Measurements from ENCODE around the gene TBC1D1.
A peak's percentile ranks its signal among the peaks of the same experiment; 100 is the strongest.
"Not testable (repeated sequence)": the region's sequence is repeated elsewhere in the genome, so short reads cannot be mapped to it uniquely, and the experiment has no call there.

The TBC1D1 gene

DNA sequence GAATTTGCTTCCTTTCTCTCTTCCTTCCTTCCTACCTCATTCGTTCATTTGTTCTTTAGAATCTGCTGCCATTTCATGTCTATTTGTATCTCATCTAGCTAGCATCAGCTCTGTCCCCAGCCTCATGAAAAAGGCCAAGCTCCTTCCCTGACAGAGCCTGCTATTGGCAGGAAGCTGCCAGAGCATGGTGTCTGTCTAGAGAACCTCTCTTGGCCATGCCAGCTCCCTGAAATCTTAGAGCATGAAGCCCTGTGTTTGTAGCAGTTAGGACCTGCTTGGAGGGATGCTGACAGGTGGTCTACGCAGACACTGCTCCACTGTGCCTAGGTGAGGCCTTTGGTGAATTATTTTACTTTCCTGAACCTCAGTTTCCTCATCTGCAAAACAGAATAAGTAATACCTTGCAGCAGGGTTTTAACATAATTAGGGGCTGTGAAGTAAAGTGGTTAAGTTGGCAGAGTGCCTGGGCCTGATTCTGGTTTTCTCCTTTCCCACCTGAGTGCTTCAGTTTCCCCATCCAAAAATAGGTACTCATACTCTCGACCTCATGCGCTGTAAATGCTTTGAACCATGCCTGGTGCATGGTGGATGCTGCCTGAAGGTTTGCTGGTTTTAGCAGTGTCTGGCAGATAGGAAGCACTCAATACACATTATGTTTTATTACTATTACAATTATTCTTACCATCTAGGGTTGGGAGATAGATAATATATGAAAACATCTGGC, 74.0 kb downstream of the TBC1D1 start:
- no peak for DNase-seq (ENCODE audit: low read depth)

DNA sequence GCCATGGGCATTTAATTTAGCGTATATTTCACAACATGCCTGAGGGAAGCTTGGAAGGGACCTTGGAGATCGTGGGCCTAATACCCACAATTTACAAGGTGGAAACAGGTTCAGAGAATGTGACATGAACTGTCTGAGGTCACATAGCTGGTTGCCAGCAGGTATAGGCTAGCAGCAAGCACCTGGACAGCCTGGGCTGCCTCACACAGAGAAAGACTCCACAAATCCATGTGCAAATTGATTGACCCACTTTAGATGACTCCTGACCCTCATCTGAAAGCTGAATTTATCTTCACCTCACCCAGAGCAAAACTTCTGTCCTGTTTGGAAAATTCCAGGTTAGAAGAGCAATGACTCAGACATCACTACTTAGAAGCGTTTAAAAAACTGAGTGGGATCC, 75.2 kb downstream of the TBC1D1 start:
- DNase-seq (ENCODE audit: low read depth), result no peak

- no peak for DNase-seq (ENCODE audit: low read depth)
Measured at GRCh38 chr4:37967736-37968135, 76.9 kb downstream of the TBC1D1 start.

DNA sequence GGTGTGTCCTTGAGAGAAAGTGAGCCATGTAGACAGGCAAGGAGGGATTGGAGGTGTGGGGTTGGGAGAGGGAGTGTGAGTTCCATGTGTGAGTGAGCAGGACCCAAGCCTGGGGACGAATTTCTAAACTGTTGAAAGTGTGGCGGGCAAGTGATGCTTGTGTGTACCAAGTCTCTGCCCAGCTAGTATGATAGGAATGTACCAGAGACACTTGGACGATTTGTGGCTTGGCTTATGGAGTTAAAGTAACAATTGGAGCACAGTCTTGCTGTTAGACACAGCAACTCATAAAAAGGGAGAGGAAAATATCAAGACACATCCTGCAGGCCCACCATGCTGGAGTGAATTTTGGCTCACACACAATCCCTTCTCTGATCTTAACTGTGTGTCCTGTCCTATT, 77.9 kb downstream of the TBC1D1 start:
- no peak for DNase-seq (ENCODE audit: low read depth)

- DNase-seq (ENCODE audit: low read depth), result peak; percentile 20
Measured at GRCh38 chr4:37970702-37971101, 79.8 kb downstream of the TBC1D1 start.

DNA sequence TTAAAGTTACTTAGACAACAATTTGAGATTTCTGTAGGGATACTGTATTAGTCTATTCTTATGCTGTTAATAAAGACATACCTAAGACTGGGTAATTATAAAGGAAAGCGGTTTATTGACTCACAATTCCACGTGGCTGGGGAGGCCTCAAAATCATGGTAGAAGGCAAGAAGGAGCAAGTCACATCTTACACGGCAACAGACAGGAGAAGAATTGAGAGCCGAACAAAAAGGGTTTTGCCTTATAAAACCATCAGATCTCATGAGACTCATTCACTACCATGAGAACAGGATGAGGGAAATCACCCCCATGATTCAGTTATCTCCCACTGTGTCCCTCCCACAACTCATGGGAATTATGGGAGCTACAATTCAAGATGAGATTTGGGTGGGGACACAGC, 80.3 kb downstream of the TBC1D1 start:
- no peak for DNase-seq (ENCODE audit: low read depth)

GRCh38 chr4:37973441-37973840, 82.6 kb downstream of the TBC1D1 start:
- no peak for DNase-seq (ENCODE audit: low read depth)

DNA sequence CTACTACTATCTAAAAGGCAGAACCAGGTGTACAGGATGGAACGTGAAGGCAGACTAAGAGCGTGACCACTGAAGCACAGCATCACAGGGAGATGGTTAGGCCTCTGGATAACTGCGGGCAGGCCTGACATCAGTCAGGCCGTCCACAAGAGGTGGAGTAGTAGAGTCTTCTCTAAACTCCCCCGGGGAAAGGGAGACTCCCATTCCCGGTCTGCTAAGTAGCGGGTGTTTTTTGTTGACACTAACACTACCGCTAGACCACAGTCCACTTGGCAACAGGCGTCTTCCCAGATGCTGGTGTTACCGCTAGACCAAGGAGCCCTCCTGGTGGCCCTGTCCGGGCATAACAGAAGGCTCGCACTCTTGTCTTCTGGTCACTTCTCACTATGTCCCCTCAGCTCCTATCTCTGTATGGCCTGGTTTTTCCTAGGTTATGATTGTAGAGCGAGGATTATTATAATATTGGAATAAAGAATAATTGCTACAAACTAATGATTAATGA, 84.5 kb downstream of the TBC1D1 start:
- not testable (repeated sequence) for DNase-seq (ENCODE audit: low read depth)

DNA sequence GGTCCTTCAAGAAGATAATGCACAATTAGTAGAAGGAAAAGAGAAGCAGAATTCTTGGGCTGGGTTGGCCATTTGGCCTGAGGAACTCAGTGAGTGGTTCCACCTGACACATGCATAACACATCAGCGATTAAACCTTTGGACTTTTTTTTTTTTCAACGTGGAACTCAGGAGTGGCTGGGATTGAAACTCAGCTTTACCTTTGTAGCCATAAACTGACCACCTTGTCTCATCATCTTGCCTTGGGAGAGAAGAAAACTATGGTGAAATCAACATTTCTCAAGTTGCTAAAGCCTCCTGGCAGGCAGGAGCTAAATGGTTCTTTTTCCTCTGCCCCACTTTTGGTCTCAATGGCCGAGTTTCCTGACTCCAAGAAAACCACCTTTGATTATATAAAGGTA, 85.6 kb downstream of the TBC1D1 start:
- DNase-seq (ENCODE audit: low read depth), result no peak

GRCh38 chr4:37976991-37977470, 86.1 kb downstream of the TBC1D1 start:
- peak; percentile 51 for DNase-seq (ENCODE audit: low read depth)

DNA sequence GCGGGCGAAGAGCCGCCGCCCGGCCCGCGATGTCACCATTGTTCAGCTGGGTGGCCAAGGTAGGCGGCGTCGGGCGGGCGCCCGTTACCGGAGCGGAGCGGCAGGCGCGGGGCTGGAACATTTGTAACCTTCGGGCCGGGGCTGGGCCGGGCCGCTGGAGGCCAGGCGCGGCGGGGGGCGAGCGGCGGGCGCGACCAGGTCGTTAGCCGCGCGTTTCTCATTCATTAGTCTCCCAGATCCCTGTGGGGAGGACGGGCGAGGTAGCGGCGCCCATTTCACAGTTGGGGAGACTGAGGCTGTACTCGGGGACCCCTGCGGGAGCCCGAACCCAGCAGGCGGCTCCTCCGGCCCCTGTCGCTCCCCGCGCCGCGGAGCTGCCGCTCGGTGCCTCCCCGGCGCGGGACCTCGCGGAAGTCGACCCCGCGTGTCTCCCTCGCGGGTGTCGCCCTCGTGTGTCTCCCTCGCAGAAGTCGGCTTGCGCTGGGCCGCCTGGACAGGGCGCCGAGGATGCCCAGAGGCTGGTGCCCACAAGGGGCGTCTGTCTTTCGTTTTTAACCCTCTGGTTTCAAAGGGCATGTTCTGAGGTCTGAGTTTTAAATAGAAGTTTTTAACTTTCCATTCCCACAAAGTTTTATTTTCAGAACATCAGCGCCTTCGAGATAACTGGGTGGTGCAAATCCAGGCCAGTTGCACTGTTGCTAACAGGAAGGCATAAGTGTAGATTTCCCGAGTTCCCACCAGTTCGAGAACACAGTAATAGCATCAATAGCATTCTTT, 86.8 kb downstream of the TBC1D1 start:
- DNase-seq (ENCODE audit: low read depth), result peak; percentile 59

DNA sequence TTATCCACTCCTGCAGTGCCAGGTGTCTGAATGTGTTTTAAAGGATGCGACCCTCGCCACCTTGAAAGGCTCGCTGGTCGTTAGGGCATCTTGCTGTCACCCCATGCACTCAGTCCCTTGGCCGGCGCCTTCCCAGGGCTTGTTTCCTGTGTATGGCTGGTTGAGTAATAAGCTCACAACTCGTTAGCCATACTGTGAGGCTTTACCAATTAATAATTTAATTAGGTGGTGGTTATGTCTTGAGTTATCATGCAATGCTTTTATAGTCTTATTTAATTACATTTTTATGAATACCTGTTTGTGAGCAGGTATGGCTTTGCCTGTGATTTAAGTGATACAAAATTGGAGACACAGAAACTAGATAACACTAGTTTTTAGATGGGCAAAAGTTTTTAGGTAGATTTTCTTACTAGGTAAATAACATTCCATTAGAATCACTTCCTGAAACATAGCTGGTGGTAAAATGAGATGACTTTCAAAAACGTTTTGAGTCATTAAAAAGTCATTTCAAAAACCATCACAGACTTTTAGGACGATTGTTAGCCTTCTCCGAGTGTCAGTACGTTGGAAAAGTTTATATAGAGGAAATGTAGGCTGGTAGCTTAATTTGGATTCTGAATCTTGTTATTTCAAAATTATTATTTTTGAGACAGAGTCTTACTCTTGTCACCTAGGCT, 87.5 kb downstream of the TBC1D1 start:
- no peak for DNase-seq (ENCODE audit: low read depth)

DNA sequence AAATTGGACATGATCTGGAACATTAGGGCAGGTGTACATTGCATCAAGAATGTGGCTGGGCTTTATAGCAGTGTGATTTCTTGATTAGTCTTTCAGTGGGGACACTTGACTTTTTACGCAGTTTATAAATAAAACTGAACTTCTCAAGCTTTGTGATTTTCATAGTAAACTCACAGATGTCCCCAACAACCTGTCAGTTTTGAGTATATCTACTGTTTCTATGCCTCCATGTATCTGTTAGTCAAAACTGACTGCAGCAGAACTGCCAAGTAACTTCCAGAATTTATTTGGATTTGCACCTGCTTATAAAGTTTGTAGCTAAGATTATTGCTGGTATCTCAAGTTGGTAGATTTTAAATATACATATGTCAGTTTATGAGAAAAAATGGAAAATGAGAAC, 89.4 kb downstream of the TBC1D1 start:
- DNase-seq (ENCODE audit: low read depth), result no peak

DNA sequence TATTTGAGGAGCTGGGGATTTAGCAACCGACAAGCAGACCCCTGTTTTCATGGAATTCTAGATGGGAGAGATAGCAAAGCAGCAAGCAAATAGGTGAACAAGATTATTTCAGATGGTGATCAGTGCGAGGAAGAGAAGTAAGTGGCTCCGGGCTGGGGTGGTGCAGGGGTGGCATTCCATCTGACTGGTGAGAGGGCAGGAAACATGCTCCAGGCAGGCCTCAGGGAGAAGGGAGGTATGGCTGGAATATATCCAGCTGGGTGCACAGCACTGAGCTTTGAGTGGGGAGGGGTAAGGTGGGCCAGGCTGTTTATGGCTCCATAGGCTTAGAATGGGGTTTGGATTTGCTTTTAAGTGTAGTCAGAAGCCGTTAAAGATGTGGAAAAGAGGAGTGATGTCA, 90.5 kb downstream of the TBC1D1 start:
- DNase-seq (ENCODE audit: low read depth), result no peak

DNA sequence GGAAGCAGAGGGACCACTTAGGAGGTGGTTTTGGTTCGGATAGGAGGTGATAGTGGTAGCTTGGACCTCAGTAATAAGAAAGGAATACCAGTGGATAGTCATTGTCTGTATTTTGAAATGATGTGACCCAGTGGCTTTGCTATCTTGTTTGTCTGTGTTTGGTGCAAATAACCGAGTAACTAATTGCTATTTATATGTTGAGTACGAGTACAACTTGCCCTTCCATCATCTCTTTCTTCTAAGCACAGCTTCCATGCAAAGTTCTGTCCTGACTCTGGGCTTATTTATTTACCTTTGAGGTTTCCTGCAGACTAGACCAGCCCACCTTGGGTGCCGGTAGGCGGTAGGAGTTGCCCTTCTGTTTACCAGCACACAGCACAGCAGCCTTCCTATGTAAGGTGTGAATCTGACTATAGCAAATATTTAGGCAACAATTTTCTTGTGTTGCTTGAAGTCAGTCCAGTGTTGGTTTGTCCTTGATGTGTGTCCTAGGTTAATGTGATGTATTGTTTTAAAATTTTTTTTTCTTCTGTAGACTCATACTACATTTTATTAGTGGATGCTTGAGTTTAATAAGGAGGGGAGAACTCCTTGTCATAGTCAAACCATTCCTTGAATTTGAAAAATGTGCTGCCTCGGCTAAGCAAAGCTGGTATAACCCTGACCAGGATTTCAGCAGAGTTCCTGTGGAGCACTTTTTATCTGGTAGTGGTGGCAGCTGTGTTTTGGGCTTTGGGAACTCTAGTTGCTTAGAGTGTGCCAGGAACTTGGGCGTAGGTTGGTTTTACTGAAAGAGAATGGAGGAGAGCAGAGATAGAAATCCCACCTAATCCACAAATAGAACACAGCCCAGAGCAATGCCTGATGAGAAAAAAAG, 91.2 kb downstream of the TBC1D1 start:
- no peak for DNase-seq (ENCODE audit: low read depth)

GRCh38 chr4:37982736-37983135, 91.9 kb downstream of the TBC1D1 start:
- DNase-seq (ENCODE audit: low read depth), result no peak

DNA sequence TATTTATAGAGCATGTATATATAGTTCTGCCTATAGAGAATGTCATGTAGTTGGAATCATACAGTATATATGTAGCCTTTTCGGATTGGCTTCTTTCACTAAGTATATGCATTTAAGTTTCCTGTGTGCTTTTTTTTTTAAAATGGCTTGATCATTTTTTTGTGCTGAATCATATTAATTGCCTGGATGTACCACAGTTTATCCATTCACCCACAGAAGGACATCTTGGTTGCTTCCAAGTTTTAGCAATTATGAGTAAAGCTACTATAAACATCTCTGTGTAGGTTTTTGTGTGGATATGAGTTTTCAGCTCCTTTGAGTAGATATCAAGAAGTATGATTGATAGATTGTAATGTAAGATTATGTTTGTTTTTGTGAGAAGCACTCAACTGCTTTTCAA, 93.1 kb downstream of the TBC1D1 start:
- no peak for DNase-seq (ENCODE audit: low read depth)

DNA sequence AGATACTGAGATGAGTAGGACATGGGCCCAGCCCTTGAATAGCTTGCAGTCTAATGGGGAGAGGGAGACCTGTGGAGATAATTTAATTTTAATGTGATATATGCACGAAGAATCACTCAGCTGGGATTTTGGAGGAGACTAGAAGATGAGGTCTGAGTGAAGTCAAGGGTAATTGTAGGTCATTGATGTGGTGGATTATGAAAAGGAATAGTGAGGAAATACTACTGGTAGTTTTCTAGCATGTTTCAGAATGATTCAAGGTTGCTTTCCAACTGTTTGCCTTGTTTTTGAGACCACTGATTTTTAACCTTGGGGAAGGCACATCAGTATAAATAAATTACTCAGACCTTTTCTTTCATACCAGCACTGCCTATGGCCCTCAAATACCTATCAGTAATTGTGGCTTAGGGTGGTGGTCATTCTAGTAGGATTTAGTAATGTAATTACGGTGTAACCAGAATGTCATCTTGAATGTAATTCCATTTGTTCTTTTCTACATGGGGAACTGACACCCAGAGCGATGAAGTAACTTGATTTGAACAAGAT, 94.9 kb downstream of the TBC1D1 start:
- DNase-seq (ENCODE audit: low read depth), result no peak

DNA sequence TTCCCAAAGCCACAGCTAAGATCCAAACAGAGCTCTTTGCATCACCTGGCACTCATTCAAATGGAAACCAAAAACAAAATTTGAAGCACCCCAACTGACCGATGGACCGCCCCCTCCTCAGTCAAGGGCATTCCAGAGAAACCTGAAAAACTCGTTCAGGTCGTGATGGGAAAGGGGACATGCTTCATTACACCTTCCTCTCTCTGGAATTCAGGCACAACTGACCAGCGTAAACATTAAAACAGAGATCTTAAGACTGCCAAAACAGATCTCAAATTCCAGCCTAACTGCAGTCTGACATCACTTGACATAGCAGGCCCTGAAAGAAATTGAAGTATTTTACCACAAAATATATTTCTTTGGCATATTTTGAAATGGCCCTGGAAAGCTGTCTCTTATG, 97.8 kb downstream of the TBC1D1 start:
- no peak for DNase-seq (ENCODE audit: low read depth)

DNA sequence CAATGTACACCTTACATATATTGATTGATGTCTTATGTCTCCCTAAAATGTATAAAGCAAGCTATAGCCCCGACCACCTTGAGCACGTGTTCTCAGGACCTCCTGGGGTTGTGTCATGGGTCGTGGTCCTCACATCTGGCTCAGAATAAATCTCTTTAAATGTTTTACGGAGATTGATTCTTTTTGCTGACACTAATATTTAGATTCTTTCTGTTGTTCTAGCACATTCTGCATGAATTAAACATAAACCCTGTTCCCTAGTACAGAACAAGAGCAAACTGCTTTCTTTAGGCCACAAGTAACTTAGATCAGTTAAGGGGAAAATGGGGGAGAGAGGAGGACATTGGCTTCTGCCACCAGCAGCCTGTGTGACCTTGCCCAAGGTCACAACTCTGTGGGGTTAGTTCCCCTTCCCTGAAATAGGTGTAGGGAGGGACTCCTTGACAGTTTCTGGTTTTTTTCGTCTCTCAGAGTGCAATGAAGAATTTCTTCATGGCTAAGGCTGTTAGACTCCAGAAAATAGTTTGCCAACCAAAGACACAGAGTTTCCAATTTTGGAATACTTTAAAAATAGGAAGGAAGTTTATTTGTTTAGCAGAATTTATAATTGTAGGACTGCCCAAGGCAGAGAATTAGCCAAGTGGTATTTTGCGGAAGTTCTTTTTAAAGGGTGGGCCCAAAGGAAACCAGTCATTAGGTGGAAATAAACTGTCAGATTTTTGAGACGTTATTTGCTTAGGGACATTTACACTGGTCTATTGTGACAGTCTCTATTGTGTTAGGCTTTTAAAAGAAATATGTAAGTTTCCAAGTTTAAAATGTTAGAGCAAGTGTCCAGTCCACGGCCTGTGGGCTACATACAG, 98.7 kb downstream of the TBC1D1 start:
- no peak for DNase-seq (ENCODE audit: low read depth)
